GM21360 (cell line): ENCODE results near the gene TTC9B.
"Not testable (repeated sequence)": the region's sequence is repeated elsewhere in the genome, so short reads cannot be mapped to it uniquely, and the experiment has no call there.

Experiments used
- ATAC-seq: cut with Tn5 transposase; IDR thresholded peaks from one replicate; pipeline ENCODE4 v1.9.1; 2021; ENCODE audit warnings: mild to moderate bottlenecking, moderate library complexity; ENCODE audit not compliant: unreplicated experiment

TTC9B gene

DNA sequence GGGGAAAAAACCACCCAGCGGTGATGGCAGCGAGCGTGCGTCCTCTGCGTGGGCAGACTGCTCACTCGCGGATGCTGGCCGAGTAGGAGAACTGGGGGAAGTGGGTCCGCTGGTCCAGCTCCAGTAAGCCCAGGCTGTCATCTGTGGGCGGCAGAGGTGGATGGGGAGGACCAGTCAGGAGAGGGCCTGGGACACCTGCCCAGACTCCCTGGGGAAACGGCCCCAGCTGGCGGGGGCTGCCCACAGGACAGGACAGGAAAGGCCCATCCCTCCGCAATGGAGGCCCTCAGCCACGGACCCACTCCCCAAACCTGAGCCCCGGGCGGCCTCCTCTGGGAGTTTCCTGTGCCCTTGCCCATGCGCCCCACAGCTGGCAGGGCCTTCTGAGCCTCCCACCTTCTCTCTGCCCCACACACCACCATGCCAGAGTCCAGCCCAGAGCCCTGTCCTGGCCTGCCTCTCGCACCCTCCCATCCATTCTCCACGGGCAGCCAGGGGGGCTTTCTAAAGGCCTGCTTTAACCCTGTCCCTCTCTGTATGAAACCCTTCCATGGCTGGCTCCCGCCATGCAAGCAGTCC is 15.7 kb upstream of the TTC9B start:
- no peak for ATAC-seq

DNA sequence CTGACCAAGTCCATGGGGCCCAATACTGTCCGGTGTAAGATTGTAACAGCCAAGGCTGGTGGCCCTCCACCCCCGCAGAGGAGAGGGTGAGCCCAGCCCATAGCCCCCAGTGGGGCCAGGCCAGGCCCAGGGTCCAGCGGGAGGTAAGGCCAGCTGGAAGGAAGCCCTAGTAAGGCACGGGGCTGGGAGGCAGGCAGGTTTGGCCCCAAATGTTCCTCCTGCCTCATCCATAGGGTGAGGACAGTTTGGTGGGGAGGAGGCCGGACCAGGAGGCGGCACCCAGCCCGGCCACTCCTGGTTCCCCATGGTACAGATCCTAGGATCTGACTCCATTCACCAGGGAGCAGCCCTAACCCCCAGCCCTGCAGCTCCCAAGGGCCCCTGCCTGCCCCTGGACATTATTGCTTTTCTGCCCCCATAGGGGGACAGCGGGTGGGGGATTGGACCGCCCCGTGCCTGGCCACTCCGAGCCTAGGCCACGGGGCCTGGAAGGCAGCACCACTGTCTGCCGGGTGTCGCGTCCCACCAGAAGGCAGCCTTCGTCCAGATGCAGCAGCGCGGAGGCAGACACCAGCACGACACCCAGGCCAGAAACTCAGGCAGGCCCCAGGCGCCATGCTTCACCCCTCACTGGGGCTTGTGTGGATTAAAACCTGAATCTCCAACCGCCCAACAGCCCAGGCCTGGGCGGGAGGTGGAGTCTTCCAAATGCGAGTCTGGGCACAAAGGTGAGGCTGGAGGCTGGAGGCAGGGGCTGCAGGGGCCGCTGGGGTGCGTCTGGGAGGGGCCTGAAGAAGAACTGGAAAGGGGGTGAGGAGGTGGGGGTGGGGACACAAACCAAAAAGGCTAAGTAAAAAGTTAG is 15.0 kb upstream of the TTC9B start:
- ATAC-seq, result no peak

DNA sequence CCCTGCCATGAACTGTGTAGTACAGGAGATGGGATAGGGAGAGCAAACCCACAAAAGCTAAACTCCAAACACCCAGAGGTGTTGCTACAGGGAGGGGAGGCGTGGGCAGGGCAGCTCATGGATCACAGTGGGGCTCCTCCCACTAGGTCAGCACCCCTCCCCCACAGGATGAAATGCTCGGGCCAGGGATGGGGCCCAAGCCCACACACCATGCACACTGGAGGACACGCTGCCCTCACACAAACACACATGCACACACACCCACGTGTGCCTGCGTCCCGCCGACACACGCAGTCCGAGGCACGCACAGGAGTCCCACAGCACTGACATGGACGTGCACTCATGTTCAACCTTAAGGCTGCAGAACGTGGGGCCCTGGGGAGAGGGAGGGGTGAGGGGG is 14.3 kb upstream of the TTC9B start:
- ATAC-seq, result no peak

DNA sequence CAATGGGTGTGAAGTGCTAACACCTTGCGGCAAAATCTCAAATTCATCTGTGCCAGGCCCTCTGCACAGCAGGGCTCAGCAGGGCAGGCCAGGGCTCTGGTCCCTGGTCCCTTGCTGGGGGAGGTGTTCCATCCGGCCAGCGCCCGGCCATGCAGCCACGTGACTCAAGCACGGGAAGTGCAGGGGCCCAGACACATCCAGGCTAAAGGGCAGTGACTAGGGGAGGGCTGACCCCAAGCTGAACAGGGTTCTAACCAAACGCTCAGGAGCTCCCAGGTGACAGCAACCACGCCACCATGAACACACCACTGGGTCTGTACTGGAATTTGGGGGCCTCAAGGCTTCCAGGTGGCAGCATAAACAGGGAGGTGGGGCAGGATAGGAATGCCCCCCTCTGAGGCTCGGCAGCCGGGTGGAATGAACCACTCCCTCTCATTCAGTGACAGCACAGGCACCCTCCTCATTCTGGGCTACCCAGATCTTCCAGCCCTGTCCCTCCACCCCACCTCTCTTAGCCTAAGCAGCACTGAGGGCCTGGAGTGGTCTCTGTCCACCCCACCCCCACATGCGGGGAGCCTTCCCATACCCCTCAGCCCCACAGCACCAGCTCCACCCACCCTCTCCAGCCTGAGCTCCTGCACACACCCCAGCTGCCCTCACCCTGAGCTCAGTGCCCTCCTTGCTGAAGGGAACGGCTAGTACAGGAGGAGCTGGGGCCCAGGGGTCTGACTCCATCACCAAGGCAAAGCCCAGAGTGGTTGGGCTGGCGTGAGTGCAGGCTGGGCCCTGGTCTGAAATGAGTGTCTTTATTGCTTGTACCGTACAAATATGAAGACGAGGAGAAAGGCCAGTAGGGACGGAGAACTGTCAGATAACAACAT is 13.6 kb upstream of the TTC9B start:
- no peak for ATAC-seq

DNA sequence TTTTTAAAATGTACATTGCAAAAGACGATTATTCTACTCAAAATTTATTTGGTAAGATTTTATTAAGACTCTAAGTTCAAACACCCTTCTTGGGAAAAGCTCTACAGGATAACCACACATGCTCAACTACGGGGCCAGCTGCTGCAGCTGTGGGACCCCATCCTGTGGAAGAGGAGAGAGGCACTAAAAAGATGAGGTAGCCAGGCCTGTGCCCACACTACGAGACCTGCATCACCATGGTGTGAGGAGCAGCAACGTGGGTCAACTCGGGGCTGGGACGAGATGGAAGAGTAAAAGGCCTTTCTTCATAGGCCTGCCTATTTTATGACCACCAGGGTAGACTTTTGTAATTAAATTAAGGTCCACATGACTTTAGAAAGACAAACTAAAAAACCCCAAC is 12.9 kb upstream of the TTC9B start:
- no peak for ATAC-seq

DNA sequence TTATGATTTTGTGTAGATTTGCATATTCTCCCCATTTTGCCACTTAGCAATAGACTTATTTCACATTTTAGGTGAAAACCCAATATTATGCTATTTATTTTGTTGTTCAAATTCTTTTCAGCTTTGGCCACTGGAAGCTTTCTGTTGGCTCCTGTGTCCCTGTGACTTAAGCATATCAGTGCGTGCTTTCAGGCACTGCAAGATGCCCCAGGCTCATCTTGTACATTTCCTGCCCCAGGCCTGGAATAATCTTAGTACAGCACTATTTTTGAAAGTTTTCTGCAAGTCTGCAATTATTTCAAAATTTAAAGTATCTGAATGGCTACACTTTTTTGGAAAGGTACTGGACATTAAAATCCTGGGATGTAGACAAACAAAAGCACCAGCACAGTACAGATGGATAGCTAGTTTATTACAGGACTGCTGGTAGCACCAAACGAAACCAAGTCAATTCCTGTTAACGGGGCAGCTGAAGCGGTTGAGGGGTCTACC is 11.8 kb upstream of the TTC9B start:
- no peak for ATAC-seq

- no peak for ATAC-seq
Observed at GRCh38 chr19:40229484-40229883, 11.3 kb upstream of the TTC9B start.

- ATAC-seq, result no peak
Observed at GRCh38 chr19:40228863-40229262, 10.7 kb upstream of the TTC9B start.

DNA sequence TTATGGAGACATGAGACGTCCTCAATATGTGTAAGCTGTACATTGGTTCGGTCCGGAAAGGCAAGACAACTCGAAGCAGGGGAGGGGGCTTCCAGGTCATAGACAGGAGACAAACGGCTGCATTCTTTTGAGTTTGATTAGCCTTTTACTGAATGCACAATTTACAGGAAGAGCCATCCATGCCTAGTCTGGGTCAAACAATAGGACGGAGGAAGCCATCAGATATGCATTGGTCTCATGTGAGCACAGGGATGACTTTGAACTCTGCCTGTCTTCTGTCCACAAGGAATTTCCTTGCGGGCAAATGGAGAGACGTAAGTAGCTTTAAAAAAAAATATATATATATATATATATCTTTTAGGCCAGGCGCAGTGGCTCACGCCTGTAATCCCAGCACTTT is 10.2 kb upstream of the TTC9B start:
- no peak for ATAC-seq

GRCh38 chr19:40225440-40226305 is 7.5 kb upstream of the TTC9B start:
- no peak for ATAC-seq

- ATAC-seq, result no peak
Observed at GRCh38 chr19:40224342-40225150, 6.4 kb upstream of the TTC9B start.

GRCh38 chr19:40223135-40223822 is 5.1 kb upstream of the TTC9B start:
- ATAC-seq, result no peak

GRCh38 chr19:40221858-40222619 is 3.9 kb upstream of the TTC9B start:
- no peak for ATAC-seq

DNA sequence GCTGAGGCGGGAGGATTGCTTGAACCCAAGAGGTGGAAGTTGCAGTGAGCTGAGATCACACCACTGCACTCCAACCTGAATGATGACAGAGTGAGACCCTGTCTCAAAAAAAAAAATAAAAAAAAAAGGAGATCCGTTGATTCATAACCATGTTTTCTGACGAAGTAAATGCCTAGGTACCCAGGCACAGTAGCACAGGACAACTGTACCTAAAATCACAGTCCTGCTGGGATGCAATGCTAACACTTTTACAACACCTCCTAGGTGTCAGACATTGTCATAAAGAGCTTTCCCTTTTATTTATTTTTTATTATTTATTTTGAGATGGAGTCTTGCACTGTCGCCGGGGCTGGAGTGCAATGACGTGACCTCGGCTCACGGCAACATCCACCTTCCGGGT is 2.5 kb upstream of the TTC9B start:
- ATAC-seq, result no peak

DNA sequence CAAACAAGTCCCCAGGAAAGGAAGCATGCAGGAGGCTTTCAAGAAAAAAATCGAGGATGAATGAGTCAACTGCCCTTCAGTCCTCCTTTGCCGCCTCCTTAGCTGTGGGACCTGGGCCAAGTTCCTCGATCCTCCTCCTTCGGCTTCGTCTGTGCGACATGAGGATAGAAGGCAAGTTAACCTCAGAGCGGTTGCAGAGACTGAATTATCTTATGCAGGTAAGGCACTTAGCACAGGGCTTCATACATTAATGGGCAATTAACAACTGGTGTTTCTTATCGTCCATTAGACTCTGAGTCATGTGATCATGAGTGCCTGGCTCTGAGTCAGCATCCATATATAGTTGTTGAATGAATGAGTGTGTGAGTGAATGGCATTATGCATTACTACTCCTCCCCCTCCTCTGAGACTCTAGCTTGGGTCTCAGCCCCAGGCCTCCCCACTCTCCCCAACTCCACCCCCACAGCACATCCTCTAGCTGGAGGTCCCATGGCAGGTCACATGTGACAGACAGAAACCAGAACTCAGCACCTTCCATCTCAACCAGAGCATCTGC is 1.6 kb upstream of the TTC9B start:
- no peak for ATAC-seq

- not testable (repeated sequence) for ATAC-seq
Observed at GRCh38 chr19:40219029-40219428, 845 bp upstream of the TTC9B start.

DNA sequence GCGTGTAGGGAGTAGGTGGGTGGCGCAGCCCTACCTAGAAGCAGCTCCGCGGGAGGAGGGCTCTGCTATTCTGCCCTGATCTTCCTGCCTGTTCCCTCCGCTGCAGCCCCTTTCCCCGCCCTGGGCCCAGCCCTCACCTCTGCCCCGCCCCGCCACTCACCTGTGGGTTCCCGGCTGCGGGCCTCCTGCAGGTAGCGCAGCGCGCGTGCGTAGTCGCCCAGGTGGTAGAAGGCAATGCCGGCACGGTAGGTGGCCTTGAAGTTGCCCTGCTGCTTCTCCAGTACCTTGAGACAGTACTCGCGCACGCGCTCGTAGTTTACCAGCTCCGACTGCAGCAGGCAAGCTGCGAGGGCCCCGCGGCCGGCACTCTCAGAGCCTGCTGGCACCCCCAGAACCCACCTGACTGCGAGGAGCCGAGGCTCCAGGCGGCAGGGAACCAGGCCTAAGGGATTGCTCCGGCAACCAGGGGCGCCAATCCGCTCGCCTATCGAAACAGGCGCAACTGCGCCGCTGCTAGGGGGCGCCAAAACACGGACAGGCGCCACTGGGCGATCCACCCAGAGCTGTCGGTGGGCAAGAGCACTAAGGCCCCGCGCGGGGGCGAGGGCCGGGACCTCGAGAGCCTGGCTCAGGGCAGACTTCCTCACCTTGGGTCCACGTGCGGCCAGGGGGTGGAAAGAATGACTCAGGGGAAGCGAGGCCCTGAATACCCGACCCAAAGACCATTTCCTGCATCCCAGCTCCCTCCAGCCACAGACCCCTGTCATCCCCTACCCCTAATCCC is 965 bp downstream of the TTC9B start:
- ATAC-seq, result no peak

DNA sequence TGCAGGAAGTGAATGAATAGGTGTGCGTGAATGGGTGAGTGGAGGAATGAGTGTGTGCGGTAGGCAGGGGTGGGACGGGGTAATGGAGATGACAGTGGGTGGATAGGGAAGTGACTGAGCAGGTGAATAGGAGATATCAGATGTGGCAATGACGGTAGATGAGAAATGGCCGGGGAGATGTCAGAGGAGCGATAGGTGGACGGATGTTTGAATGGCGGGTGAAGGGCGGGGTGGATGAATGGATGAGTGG is 1.5 kb downstream of the TTC9B start:
- no peak for ATAC-seq
